A673 (cell line): ENCODE measurements around the gene SUSD6. TPM values are rescaled to one million over a fixed set of nuclear protein-coding genes. Genes with fewer than 3 reads are reported as not detected.
A peak's percentile ranks its signal among the peaks of the same experiment; 100 is the strongest.

Experiments
- BruUV-seq: library from RNA; stranded (reverse); fragments of 400-500 nt; replicated peaks from 2 replicates; lab custom pipeline; 2021; lab: Mats Ljungman, UMichigan
- CTCF ChIA-PET: fragments of 300-600 bp; sonication (Branson Sonifier 250); formaldehyde crosslinking; loops from one replicate; lab custom pipeline; 2022; ENCODE audit warnings: antibody characterized with exemption; lab: Charles Lee
- POLR2A ChIA-PET: fragments of 300-600 bp; sonication (Branson Sonifier 250); formaldehyde crosslinking; loops from one replicate; lab custom pipeline; 2022; ENCODE audit warnings: antibody characterized with exemption; ENCODE audit not compliant: low non-redundant PET; lab: Charles Lee
- DNase-seq: peaks from one replicate; pipeline ENCODE4 v3.0.0-alpha.2; 2015; ENCODE audit warnings: low spot score
- H3K27ac ChIP-seq: fragments of 200-600 bp; sonication (generic); 2 replicates; pipeline ENCODE4 v1.5.1; 2016; ENCODE audit warnings: mixed run types, low read depth, mild to moderate bottlenecking, mixed read lengths, antibody characterized with exemption, low read length; ENCODE audit not compliant: poor library complexity, severe bottlenecking
- H3K27me3 ChIP-seq: fragments of 200-600 bp; sonication (generic); replicated peaks from 2 replicates; pipeline ENCODE4 v1.6.1; 2017; ENCODE audit warnings: mixed run types, low read depth, mild to moderate bottlenecking, mixed read lengths, antibody characterized with exemption, low read length; ENCODE audit not compliant: insufficient read depth, poor library complexity
- H3K36me3 ChIP-seq: fragments of 200-600 bp; sonication (generic); 2 replicates; pipeline ENCODE4 v1.6.1; 2016; ENCODE audit warnings: mixed run types, mild to moderate bottlenecking, mixed read lengths, antibody characterized with exemption, low read length; ENCODE audit not compliant: insufficient read depth, poor library complexity, severe bottlenecking
- H3K4me1 ChIP-seq: fragments of 200-600 bp; sonication (generic); 2 replicates; pipeline ENCODE4 v1.6.1; 2017; ENCODE audit warnings: mixed run types, mild to moderate bottlenecking, mixed read lengths, antibody characterized with exemption, low read length; ENCODE audit not compliant: insufficient read depth, poor library complexity, severe bottlenecking
- H3K4me3 ChIP-seq: fragments of 200-600 bp; sonication (generic); 2 replicates; pipeline ENCODE4 v1.5.1; 2016; ENCODE audit warnings: low read depth, mixed run types, mild to moderate bottlenecking, mixed read lengths, low read length; ENCODE audit not compliant: poor library complexity, severe bottlenecking
- H3K9me3 ChIP-seq: fragments of 200-600 bp; sonication (generic); 2 replicates; pipeline ENCODE4 v1.6.1; 2016; ENCODE audit warnings: mixed run types, low read depth, mild to moderate bottlenecking, mixed read lengths, antibody characterized with exemption, low read length; ENCODE audit not compliant: poor library complexity, severe bottlenecking
- CTCF ChIP-seq: fragments of 300-800, 200-600 bp; sonication (generic); conservative IDR thresholded peaks from 2 replicates; pipeline ENCODE4 v1.5.1; 2017; ENCODE audit warnings: low read depth, mild to moderate bottlenecking, antibody characterized with exemption, low read length, moderate library complexity, mixed read lengths
- EZH2 ChIP-seq: fragments of 200-600 bp; sonication (generic); IDR thresholded peaks from 2 replicates; pipeline ENCODE4 v1.6.1; 2017; ENCODE audit warnings: borderline replicate concordance, low read depth, mild to moderate bottlenecking, mixed read lengths, antibody characterized with exemption, low read length; ENCODE audit not compliant: poor library complexity, severe bottlenecking
- intact Hi-C: fragments of 100-400 bp; cut with micrococcal nuclease; formaldehyde crosslinking; loops from one replicate; pipeline ENCODE4 v1.10.0; 2022; ENCODE audit not compliant: unreplicated experiment
- total RNA-seq: library from RNA; stranded (reverse); gene quantifications from 2 replicates; pipeline ENCODE4 v1.2.3, GENCODE V29; 2021

Gene SUSD6
- total RNA-seq, 1 experiment from 2014 or later = 9.2 TPM

- TF ChIP-seq EZH2 (no peak), CTCF (no peak)
- Histone ChIP-seq H3K4me3 (no peak overlapping the region), H3K27me3 (no peaks in the 10 kb centered on the region), H3K4me1 (peaks cover 37% of the 10 kb centered on the region), H3K36me3 (no peaks in the 10 kb centered on the region), H3K9me3 (no peaks in the 10 kb centered on the region), H3K27ac (no peak overlapping the region)
- ChIA-PET POLR2A (interaction anchor here (0.6 kb wide), 1 partner anchor 131 kb away, joined by 4 read pairs; no protein-coding TSS in a partner anchor), CTCF (no interaction called here)
- BruUV-seq = no TSS peak
- DNase-seq = no peak
- intact Hi-C loops = no loop called here
Observed at GRCh38 chr14:69710378-69710777, 99.0 kb downstream of the SUSD6 start.

- CTCF ChIA-PET = no interaction called here
- no peak for TF ChIP-seq CTCF
- no peak for TF ChIP-seq EZH2
- Histone ChIP-seq H3K9me3 (no peaks in the 10 kb centered on the region), H3K36me3 (no peaks in the 10 kb centered on the region), H3K27ac (peak overlapping the region; percentile 73), H3K27me3 (no peaks in the 10 kb centered on the region), H3K4me3 (no peak overlapping the region), H3K4me1 (peaks cover 41% of the 10 kb centered on the region)
- BruUV-seq = no TSS peak
- intact Hi-C loops = no loop called here
- DNase-seq = peak; percentile 44
- POLR2A ChIA-PET = interaction anchor here (0.6 kb wide), 1 partner anchor 132 kb away, joined by 4 read pairs; no protein-coding TSS in a partner anchor
Observed at GRCh38 chr14:69711065-69711464, 99.7 kb downstream of the SUSD6 start.

GRCh38 chr14:69711477-69711876, 100.1 kb downstream of the SUSD6 start:
- TF ChIP-seq EZH2 = no peak
- TF ChIP-seq CTCF = no peak
- Histone ChIP-seq H3K9me3 (no peaks in the 10 kb centered on the region), H3K36me3 (no peaks in the 10 kb centered on the region), H3K27ac (peak overlapping the region; percentile 73), H3K4me3 (no peak overlapping the region), H3K27me3 (no peaks in the 10 kb centered on the region), H3K4me1 (peaks cover 45% of the 10 kb centered on the region)
- BruUV-seq = no TSS peak
- ChIA-PET CTCF (no interaction called here), POLR2A (no interaction called here)
- intact Hi-C loops = no loop called here
- DNase-seq = no peak
